ENCODE measurements around the gene TSC22D3.
A peak's percentile ranks its signal among the peaks of the same experiment; 100 is the strongest.
"Not testable (repeated sequence)": the region's sequence is repeated elsewhere in the genome, so short reads cannot be mapped to it uniquely, and the experiment has no call there.

TSC22D3 gene

GRCh38 chrX:107682256-107682655 is 93.3 kb downstream of the TSC22D3 start:
- DNase-seq (ENCODE audit: low spot score): no peak

- DNase-seq (ENCODE audit: low spot score): no peak
These were observed 96.4 kb downstream of the TSC22D3 start for GRCh38 chrX:107678957-107679740.

- DNase-seq (ENCODE audit: low spot score): no peak
These were observed 97.7 kb downstream of the TSC22D3 start for GRCh38 chrX:107677909-107678308.

GRCh38 chrX:107677501-107677901 is 98.1 kb downstream of the TSC22D3 start:
- no peak for DNase-seq (ENCODE audit: low spot score)

GRCh38 chrX:107676559-107677378 is 98.8 kb downstream of the TSC22D3 start:
- DNase-seq (ENCODE audit: low spot score): peak; percentile 42

GRCh38 chrX:107675823-107676555 is 99.6 kb downstream of the TSC22D3 start:
- no peak for DNase-seq (ENCODE audit: low spot score)

- DNase-seq (ENCODE audit: low spot score): no peak
These were observed 100.3 kb downstream of the TSC22D3 start for GRCh38 chrX:107675365-107675654.

GRCh38 chrX:107674480-107675364 is 100.9 kb downstream of the TSC22D3 start:
- no peak for DNase-seq (ENCODE audit: low spot score)

- DNase-seq (ENCODE audit: low spot score): no peak
These were observed 101.6 kb downstream of the TSC22D3 start for GRCh38 chrX:107673933-107674479.

- DNase-seq (ENCODE audit: low spot score): no peak
These were observed 102.2 kb downstream of the TSC22D3 start for GRCh38 chrX:107673431-107673830.

- no peak for DNase-seq (ENCODE audit: low spot score)
These were observed 102.6 kb downstream of the TSC22D3 start for GRCh38 chrX:107672955-107673378.

GRCh38 chrX:107671256-107671655 is 104.3 kb downstream of the TSC22D3 start:
- not testable (repeated sequence) for DNase-seq (ENCODE audit: low spot score)

- DNase-seq (ENCODE audit: low spot score): no peak
These were observed 105.5 kb downstream of the TSC22D3 start for GRCh38 chrX:107669885-107670628.

GRCh38 chrX:107669261-107669660 is 106.3 kb downstream of the TSC22D3 start:
- DNase-seq (ENCODE audit: low spot score): no peak

GRCh38 chrX:107668710-107669109 is 106.9 kb downstream of the TSC22D3 start:
- DNase-seq (ENCODE audit: low spot score): not testable (repeated sequence)

- no peak for DNase-seq (ENCODE audit: low spot score)
These were observed 108.2 kb downstream of the TSC22D3 start for GRCh38 chrX:107667426-107667825.

GRCh38 chrX:107666931-107667330 is 108.7 kb downstream of the TSC22D3 start:
- no peak for DNase-seq (ENCODE audit: low spot score)
